Vagina (tissue), 2 donors: ENCODE measurements around the gene SMYD5. TPM values are rescaled to one million over a fixed set of nuclear protein-coding genes. Genes with fewer than 3 reads are reported as not detected.
A peak's percentile ranks its signal among the peaks of the same experiment; 100 is the strongest.

Source experiments
- DNase-seq, 2 donors: peaks; one replicate each; pipeline ENCODE4 v3.0.0-alpha.2; 2017; ENCODE audit errors: extremely low spot score in 2 of 2
- H3K27ac ChIP-seq: fragments of 200-600 bp; sonication (generic); one replicate; pipeline ENCODE4 v1.5.1; 2019
- H3K27me3 ChIP-seq: fragments of 200-600 bp; sonication (generic); one replicate; pipeline ENCODE4 v1.5.1; 2019
- H3K36me3 ChIP-seq, 2 donors: fragments of 200-600 bp; sonication (generic); one replicate each; pipeline ENCODE4 v1.5.1; 2017 to 2019
- H3K4me1 ChIP-seq: fragments of 200-600 bp; sonication (generic); one replicate; pipeline ENCODE4 v1.5.1; 2019
- H3K4me3 ChIP-seq, 2 donors: fragments of 200-600 bp; sonication (generic); 1 replicate in 1 of 2; 2 replicates in 1 of 2; pipeline ENCODE4 v1.5.1; 2016 to 2019
- H3K9me3 ChIP-seq: fragments of 200-600 bp; sonication (generic); one replicate; pipeline ENCODE4 v1.5.1; 2019
- CTCF ChIP-seq, 3 experiments: fragments of 450-650 bp in 2 of 3; fragments of 200-600 bp in 1 of 3; sonication (generic) in 1 of 3; IDR thresholded peaks; one replicate each; pipeline ENCODE4 v1.5.1; 2017 to 2019; ENCODE audit warnings: antibody characterized with exemption in 3 of 3, mild to moderate bottlenecking in 2 of 3, moderate library complexity in 2 of 3
- POLR2A ChIP-seq, 2 donors: fragments of 450-650 bp; IDR thresholded peaks; one replicate each; pipeline ENCODE4 v1.6.1; 2017; ENCODE audit warnings: antibody characterized with exemption in 2 of 2, mild to moderate bottlenecking in 2 of 2, moderate library complexity in 2 of 2
- POLR2AphosphoS5 ChIP-seq, 2 donors: sonication (generic); formaldehyde crosslinking; IDR thresholded peaks; one replicate each; pipeline ENCODE4 v1.9.0; 2017; ENCODE audit warnings: antibody characterized with exemption in 2 of 2, mild to moderate bottlenecking in 2 of 2, low read depth in 1 of 2; ENCODE audit not compliant: insufficient read depth in 1 of 2
- intact Hi-C: fragments of 100-400 bp; cut with DNase I; formaldehyde crosslinking; loops from one replicate; pipeline ENCODE4 v1.15.1; 2023
- total RNA-seq: library from RNA; depleted of rRNA; stranded (reverse); fragments of >200 nt; gene quantifications from one replicate; pipeline ENCODE4 v1.2.3, GENCODE V29; 2016

SMYD5 gene
- total RNA-seq, 1 donor from 2014 or later, result 16.0 TPM

DNA sequence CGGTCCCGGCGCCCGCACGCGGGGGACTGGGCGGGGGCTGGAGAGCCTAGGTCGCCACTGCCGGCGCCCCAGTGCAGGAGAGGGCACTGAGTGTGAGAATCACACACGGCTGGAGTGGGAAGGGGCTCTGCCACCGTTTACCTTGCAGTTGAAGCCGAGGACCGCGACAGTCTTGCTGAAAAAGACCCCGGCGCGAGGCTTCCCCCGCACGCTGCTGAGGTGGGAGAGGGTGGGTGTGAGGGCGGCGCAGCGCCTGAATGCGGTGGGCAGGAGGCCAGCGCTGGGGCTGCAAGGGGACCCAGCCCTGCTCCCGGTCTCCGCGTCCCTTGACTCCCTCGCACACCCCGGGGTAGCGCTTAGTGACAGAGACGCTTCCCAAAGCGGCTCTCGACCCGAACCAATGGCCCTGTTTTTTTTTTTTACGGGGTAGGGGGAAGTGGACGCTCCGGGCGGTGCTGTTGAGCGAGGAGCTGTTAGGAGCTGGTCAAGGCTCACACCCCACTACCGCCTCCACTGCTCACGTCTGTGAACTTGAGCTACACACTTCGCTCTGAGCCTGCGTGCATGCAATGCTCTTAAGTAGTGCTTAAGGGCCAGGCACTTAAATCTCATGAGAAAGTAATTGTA, 10.9 kb upstream of the SMYD5 start:
- no peaks in the 10 kb centered on the region for H3K9me3 ChIP-seq
- peaks cover 14% of the 10 kb centered on the region for H3K4me1 ChIP-seq
- peak overlapping the region; percentile 30 to 39 for H3K4me3 ChIP-seq
- peaks cover 14% of the 10 kb centered on the region for H3K27me3 ChIP-seq
- H3K36me3 ChIP-seq, result no peaks in the 10 kb centered on the region
- no peak for DNase-seq
- TF ChIP-seq POLR2A (IDR thresholded peaks at IDR 0.05), result no peak
- no peak for TF ChIP-seq CTCF (IDR thresholded peaks at IDR 0.05)
- no peak for TF ChIP-seq POLR2AphosphoS5 (IDR thresholded peaks at IDR 0.05; ENCODE audit: insufficient read depth in 1 of 2, low read depth in 1 of 2)
- no peak overlapping the region for H3K27ac ChIP-seq
- intact Hi-C loops, result no loop called here

- peaks cover 14% of the 10 kb centered on the region for H3K27me3 ChIP-seq
- DNase-seq, result no peak
- H3K4me1 ChIP-seq, result peaks cover 14% of the 10 kb centered on the region
- TF ChIP-seq POLR2AphosphoS5 (IDR thresholded peaks at IDR 0.05; ENCODE audit: insufficient read depth in 1 of 2, low read depth in 1 of 2) (no peak), POLR2A (IDR thresholded peaks at IDR 0.05) (no peak), CTCF (IDR thresholded peaks at IDR 0.05) (no peak)
- H3K9me3 ChIP-seq, result no peaks in the 10 kb centered on the region
- H3K4me3 ChIP-seq, result no peak overlapping the region
- H3K27ac ChIP-seq, result no peak overlapping the region
- intact Hi-C loops, result no loop called here
- H3K36me3 ChIP-seq, result no peaks in the 10 kb centered on the region
Measured at GRCh38 chr2:73205611-73206010, 8.4 kb upstream of the SMYD5 start.

DNA sequence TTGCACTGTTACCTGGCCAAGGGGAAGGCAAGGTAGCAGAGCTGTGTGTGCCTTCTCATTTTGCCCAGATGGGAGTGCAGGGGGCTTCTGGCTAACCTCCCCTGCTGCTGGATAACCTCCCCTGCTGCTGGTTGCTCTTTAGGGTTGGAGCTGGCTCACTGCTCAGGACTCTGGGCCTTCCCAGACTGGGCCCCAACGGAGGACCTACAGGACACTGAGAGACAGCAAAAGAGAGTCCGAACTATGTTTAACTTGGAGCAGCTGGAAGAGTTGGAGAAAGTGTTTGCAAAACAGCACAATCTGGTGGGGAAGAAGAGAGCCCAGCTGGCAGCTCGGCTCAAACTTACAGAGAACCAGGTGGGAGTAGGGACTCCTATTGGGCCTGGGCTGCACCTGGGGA, 5.8 kb upstream of the SMYD5 start:
- H3K27ac ChIP-seq, result no peak overlapping the region
- DNase-seq, result no peak
- TF ChIP-seq CTCF (IDR thresholded peaks at IDR 0.05), result no peak
- no peak for TF ChIP-seq POLR2A (IDR thresholded peaks at IDR 0.05)
- no peak for TF ChIP-seq POLR2AphosphoS5 (IDR thresholded peaks at IDR 0.05; ENCODE audit: insufficient read depth in 1 of 2, low read depth in 1 of 2)
- no peaks in the 10 kb centered on the region for H3K36me3 ChIP-seq
- H3K4me1 ChIP-seq, result peaks cover 14% of the 10 kb centered on the region
- no peak overlapping the region for H3K4me3 ChIP-seq
- H3K9me3 ChIP-seq, result no peaks in the 10 kb centered on the region
- H3K27me3 ChIP-seq, result peaks cover under 1% of the 10 kb centered on the region
- intact Hi-C loops, result no loop called here

DNA sequence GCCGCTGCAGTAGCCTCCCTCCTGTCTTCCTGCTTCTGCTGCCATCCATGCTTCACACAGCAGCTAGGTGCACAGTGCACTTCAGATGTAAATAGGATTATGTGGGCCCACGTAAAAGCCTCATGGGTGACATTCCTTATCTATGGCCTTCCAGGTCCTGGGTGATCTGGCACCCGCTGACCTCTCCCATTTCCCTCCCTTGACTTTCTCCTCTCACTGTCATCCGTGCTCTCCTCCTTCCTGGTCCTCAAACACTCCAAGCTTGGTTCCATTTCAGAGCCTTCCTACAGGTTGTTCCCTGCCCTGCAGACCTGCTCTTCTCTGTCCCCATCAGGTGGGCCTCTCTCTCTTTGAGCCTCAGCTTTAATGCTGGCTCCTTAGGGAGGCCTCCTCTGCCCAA, 4.0 kb upstream of the SMYD5 start:
- H3K27ac ChIP-seq, result no peak overlapping the region
- intact Hi-C loops, result no loop called here
- TF ChIP-seq POLR2AphosphoS5 (IDR thresholded peaks at IDR 0.05; ENCODE audit: insufficient read depth in 1 of 2, low read depth in 1 of 2) (no peak), POLR2A (IDR thresholded peaks at IDR 0.05) (no peak), CTCF (IDR thresholded peaks at IDR 0.05) (no peak)
- H3K36me3 ChIP-seq, result no peaks in the 10 kb centered on the region
- no peaks in the 10 kb centered on the region for H3K9me3 ChIP-seq
- peaks cover 25% of the 10 kb centered on the region for H3K4me1 ChIP-seq
- H3K27me3 ChIP-seq, result no peaks in the 10 kb centered on the region
- no peak overlapping the region for H3K4me3 ChIP-seq
- DNase-seq, result no peak

DNA sequence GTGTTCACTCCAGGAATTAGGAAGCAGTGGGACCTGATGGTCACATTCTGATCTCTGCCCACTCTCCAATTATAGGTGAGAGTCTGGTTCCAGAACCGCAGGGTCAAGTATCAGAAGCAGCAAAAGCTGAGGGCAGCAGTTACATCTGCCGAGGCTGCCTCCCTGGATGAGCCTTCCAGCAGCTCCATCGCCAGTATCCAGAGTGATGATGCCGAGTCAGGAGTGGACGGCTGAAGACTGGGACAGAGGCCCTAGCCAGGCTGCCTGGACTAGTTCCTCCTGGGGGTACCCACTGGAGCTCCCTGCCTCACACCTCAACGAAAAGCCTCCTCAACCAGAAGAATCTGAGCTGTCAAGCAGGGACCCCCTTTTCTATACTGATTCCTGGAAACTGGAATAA, 3.3 kb upstream of the SMYD5 start:
- no peak for TF ChIP-seq POLR2AphosphoS5 (IDR thresholded peaks at IDR 0.05; ENCODE audit: insufficient read depth in 1 of 2, low read depth in 1 of 2)
- TF ChIP-seq CTCF (IDR thresholded peaks at IDR 0.05), result no peak
- TF ChIP-seq POLR2A (IDR thresholded peaks at IDR 0.05), result no peak
- Histone ChIP-seq H3K27me3 (no peaks in the 10 kb centered on the region), H3K36me3 (no peaks in the 10 kb centered on the region), H3K9me3 (no peaks in the 10 kb centered on the region), H3K4me3 (no peak overlapping the region), H3K27ac (no peak overlapping the region), H3K4me1 (peaks cover 31% of the 10 kb centered on the region)
- intact Hi-C loops, result no loop called here
- DNase-seq, result no peak
